HTR-8/SVneo (cell line): ENCODE data around the gene NR3C2.
"Not testable (repeated sequence)": the region's sequence is repeated elsewhere in the genome, so short reads cannot be mapped to it uniquely, and the experiment has no call there.

Experiments used
- DNase-seq: peaks from one replicate; pipeline ENCODE4 v3.0.0; 2011; ENCODE audit warnings: low spot score, mixed read lengths; ENCODE audit not compliant: insufficient read length
- FAIRE-seq: peaks from 2 replicates; lab custom pipeline; 2011; peaks lifted over from hg19 to GRCh38; lab: Jason Lieb, UNC

Gene NR3C2

GRCh38 chr4:148090503-148091476, 351.4 kb downstream of the NR3C2 start:
- FAIRE-seq (no peak), DNase-seq (no peak)

GRCh38 chr4:148090029-148090428, 352.2 kb downstream of the NR3C2 start:
- DNase-seq = no peak
- no peak for FAIRE-seq

GRCh38 chr4:148089624-148090023, 352.6 kb downstream of the NR3C2 start:
- no peak for FAIRE-seq
- no peak for DNase-seq

- FAIRE-seq, DNase-seq: not testable (repeated sequence)
Measured at GRCh38 chr4:148083073-148083472, 359.1 kb downstream of the NR3C2 start.

GRCh38 chr4:148081745-148082144, 360.5 kb downstream of the NR3C2 start:
- no peak for DNase-seq
- FAIRE-seq = no peak

- FAIRE-seq (no peak), DNase-seq (no peak)
Measured at GRCh38 chr4:148081267-148081666, 360.9 kb downstream of the NR3C2 start.

GRCh38 chr4:148079961-148080360, 362.3 kb downstream of the NR3C2 start:
- no peak for FAIRE-seq
- no peak for DNase-seq

- FAIRE-seq (no peak), DNase-seq (no peak)
Measured at GRCh38 chr4:148078061-148078460, 364.2 kb downstream of the NR3C2 start.

- FAIRE-seq = no peak
- DNase-seq = no peak
Measured at GRCh38 chr4:148077581-148077980, 364.6 kb downstream of the NR3C2 start.

GRCh38 chr4:148076964-148077363, 365.2 kb downstream of the NR3C2 start:
- no peak for DNase-seq
- FAIRE-seq = no peak

- DNase-seq (no peak), FAIRE-seq (no peak)
Measured at GRCh38 chr4:148075438-148075837, 366.8 kb downstream of the NR3C2 start.

- DNase-seq (no peak), FAIRE-seq (no peak)
Measured at GRCh38 chr4:148074462-148074861, 367.8 kb downstream of the NR3C2 start.

- no peak for FAIRE-seq
Measured at GRCh38 chr4:148073349-148073748, 368.9 kb downstream of the NR3C2 start.

GRCh38 chr4:148072789-148073188, 369.4 kb downstream of the NR3C2 start:
- DNase-seq = no peak
- FAIRE-seq = no peak

More at GRCh38 chr4:148073349-148073748, 368.9 kb downstream of the NR3C2 start:
- no peak for DNase-seq

GRCh38 chr4:148071009-148071408, 371.2 kb downstream of the NR3C2 start:
- DNase-seq = no peak
- no peak for FAIRE-seq

GRCh38 chr4:148069895-148070178, 372.4 kb downstream of the NR3C2 start:
- no peak for DNase-seq
- no peak for FAIRE-seq

- no peak for DNase-seq
- FAIRE-seq = no peak
Measured at GRCh38 chr4:148069086-148069894, 372.9 kb downstream of the NR3C2 start.

- no peak for DNase-seq
- no peak for FAIRE-seq
Measured at GRCh38 chr4:148068065-148068911, 373.9 kb downstream of the NR3C2 start.

- no peak for DNase-seq
- FAIRE-seq = no peak
Measured at GRCh38 chr4:148067301-148067916, 374.8 kb downstream of the NR3C2 start.

- FAIRE-seq (no peak), DNase-seq (no peak)
Measured at GRCh38 chr4:148065075-148065474, 377.1 kb downstream of the NR3C2 start.
